ENCODE results near the gene IL12B.

DNA sequence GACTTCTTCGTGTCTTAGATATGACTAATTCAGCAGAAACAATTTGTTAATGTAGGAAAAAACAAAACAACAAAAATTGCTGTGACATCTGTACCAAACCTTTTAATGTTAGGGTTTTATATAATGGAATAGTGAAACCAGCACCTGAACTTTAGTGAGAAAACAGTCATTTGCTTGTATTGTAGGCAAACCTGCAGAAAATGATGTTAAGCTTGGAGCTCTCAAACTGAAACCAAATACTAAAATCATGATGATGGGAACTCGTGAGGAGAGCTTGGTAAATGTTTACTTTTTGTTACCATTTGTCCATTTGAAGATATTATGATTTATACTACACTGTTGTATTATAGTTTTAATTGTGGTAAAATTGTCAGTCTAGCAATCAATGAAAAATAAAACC lies 60.6 kb downstream of the IL12B start:
- TF ChIP-seq GATA2 (IDR thresholded peaks at IDR 0.05; ENCODE audit: low read depth, low read length) (no peak), GATA3 (IDR thresholded peaks at IDR 0.05; ENCODE audit: low read depth, low read length) (no peak)
